Middle frontal gyrus (tissue), 1 donor: ENCODE measurements around the gene MORN5.

ENCODE experiments used
- DNase-seq: peaks from one replicate; pipeline ENCODE4 v3.0.0-alpha.2; 2015; ENCODE audit warnings: low spot score; ENCODE audit errors: extremely low spot score

The MORN5 gene

DNA sequence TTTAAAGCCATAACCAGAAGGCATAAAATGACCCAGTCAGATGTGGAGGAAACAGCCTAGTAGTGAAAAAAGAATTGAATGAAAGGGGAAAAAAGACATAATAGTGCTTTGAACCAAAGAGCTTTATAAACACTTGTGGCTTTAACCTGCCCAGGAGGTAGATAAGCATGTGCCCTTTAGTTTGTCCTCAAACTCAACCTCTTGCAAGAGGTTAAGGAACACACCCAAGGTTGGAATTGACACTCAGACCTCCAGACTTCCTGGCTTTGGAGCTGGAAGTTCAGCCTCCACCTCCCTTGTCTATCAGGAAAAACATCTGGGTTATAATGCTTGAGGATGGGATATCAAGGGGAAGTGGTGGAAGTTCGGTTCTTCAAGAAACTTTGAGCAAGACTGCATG lies 16.4 kb upstream of the MORN5 start:
- DNase-seq = no peak

DNA sequence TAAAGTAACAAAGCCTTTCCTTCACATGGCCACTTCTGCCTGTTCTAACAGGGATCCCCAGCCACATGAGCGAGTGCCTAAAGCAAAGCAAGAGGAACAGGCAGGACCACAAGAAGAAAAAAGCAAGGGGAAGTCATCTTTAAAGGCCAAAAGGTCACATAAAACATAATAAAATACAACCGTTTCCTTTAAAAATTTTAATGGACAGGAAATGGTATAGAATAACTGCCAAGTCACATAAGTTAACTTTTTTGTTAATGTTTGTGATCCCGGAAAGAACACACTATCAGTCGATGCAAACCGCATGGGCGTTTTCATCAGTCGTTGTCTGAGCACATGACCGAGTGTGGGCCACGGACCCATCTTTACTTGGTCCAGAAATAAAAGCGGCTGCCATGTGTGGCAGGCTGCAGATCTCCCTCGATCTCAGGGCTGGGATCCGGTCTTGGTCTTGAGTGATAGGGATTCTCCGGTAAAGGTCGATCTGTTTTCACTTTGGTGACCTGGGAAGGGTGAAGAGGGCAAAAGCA lies 15.8 kb upstream of the MORN5 start:
- DNase-seq = no peak

DNA sequence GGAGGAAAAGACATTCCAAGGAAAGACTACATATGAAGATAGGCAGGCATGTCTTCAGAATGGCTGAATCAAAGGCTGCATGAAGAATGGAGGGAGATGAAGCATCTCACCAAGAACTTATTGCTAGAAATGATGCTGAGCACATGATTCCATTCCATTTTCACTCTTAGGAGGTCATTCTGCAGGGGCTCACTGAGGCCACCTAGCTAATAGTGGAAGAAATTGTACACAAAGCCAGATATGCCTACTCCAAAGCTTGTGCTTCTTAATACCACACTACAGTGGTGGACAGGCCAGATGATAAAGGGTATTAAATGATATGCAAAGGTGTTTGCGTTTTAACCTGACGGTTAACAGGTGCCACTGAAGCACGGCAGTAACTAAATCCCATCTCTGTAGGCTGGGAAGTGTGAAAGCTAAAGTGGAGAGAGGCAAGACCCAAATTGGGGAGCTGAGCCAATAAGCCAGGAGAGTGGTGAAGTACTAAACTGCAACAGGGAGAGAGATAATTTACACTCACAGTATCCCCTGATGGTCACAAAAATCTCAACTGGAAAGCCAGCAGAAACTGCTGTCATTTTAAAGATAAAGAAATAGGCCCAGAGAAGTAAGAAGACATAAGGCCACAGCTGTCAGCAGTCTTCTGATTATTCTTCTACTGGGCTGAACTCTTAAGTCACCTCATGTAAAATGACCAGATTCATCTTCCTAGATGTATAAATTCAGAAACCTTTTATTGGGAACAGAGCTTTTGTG lies 14.7 kb upstream of the MORN5 start:
- DNase-seq = no peak

DNA sequence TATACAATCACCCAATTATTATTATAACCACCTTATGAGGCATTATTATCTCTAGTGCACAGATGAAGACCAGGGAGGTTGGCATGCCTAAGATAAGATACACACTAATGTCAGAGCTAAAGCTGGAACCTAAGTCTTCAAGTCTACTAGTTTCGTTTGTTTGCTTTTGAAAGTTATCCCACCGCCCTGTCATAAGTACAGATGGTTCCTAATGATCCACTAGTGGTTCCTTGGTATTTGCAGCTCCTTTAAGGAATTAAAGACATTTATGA lies 14.2 kb upstream of the MORN5 start:
- DNase-seq = no peak

DNA sequence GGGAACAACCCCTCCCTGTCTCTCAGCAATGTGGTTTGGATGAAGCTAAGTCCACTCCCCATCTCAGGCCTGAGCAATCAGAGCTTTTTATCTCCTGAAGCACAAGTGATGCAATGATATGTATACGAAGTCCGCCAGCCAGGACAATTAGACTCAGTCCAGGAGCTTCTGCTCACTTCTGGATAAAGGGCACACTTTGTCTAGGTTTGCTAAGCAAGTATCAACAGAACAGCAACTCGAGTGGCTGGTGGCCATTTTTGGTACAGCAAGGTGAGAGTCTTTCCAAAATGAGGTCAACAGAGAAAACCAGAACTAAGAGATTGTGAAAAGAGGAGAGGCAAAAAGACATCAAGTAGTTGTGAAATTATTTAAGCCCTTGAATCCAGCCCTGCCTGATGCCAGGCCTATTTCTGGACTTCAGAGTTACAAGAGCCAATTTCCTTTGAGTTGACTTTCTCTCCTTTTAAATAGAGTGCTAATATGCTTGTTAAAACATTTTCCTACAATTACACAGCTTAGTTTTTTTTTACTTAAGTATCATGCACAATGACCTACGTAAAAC lies 8.4 kb upstream of the MORN5 start:
- no peak for DNase-seq

DNA sequence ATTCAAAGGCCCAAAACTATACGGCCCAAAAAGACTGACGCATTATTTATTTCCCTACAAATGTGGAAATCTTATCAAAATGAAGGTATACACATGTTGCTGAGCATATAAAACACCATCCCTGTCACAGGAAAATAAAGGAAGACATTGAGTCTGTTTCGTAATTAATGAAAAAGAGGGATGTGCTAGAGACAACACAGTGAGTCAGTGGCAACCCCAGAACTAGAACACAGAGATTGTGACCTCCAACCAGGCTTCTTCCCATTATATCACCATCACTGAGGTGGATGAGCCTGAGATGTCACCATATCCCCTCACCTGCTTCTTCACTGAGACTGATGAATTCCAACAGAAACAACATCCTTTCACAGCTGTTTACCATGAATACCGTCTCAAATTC lies 3.9 kb upstream of the MORN5 start:
- no peak for DNase-seq

DNA sequence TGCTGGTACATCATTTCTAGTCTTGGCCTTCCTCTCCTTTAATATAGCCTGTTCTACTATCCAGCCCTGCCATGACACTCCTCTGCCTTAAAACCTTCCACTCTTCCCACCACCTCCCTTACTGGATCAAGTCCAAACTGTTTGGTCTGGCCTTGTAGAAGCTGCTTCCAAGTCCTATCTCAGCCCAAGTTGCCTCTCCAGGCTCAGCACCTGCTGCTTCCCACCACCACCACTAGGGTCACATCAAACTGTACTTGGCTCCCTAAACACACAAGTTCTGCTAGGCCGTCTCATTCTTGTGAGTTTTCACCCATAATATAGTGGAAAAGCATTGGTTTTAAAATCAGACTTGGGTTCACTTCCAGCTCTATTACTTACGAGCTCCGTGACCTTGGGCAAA lies 1.5 kb upstream of the MORN5 start:
- DNase-seq = no peak

DNA sequence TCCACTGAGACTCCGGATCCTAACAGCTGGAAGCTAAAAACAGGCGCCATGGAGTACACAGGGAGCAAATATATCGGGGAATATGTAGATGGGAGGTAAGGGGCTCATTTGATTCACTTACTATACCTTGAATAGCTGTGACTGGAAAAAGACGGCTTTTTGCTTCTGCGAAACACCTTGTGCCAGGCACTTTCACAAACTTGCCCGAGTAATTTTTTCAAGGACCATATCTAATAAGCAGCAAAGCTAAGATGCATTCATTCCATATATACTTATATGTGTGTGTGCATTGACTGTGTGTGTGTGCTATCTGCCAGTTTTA lies 178 bp downstream of the MORN5 start:
- no peak for DNase-seq

DNA sequence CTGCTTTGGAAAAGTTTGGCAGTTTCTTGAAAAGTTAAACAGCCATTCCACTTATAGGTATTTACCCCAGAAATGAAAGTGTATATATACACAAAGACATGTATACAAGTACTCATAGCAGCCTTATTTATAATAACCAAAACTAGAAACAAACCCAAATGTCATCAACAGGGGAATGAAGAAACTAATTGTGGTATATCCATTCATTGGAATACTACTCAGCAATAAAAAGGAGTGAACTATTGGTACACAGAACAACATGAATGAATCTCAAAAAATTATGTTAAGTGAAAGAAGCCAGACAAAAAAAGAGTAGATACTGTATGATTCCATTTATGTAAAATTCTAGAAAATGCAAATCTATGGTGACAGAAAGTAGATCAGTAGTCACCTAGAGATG lies 2.7 kb downstream of the MORN5 start:
- no peak for DNase-seq

DNA sequence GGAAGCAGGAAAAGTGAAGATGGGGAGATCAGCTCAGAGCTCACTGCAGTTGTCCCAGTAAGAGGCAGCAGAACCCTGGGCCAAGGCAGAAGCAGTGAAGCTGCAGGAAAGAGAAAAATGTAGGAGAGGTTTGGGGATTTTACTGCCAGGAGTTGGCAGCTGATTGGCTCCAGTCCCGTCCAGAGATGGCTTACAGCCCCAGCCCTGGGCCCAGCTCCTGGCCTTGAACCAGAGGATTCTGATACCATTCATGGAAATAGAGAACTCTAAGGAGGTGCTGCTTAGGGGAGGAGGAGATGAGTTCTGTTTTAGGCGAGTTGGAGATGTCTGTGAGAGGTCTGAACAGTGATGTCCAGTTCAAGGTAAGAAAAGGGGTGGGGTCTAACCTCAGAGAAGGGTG lies 4.6 kb downstream of the MORN5 start:
- no peak for DNase-seq

DNA sequence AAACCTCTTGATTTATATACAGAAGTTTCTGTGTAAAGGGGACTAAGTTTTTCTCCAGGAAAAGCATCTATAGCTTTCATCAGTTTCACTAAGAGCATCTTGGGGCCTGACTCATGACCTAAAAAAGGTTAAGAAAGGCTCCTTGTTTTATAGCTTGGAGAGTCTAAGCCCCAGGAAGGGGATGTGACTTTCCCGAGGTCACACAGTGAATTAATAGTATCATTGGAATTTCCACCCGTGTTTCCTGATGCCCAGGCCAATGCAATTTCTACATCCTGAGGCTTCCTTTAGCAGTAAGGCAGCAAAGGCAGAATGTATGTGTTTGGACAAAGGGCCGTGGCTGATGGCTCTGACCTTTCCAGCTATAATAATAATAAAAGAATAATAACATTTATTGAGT lies 8.6 kb downstream of the MORN5 start:
- no peak for DNase-seq

DNA sequence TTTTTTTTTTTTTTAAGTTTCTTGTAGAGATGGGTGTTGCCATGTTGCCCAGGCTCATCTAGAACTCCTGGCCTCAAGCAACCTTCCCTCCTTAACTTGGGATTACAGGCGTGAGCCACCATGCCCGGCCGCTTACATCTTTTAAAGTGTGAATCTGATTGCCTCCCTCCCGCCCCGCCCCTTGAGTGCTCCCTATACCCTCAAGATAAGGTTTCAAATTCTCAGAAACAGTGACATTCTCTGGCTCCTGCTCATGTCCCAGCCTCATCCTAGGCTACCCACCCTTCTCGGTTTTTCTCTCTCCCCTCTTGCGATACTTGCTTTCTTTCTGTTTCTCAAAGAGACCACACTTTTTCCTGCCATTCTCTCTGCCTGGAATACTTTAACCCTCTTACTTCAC lies 12.4 kb downstream of the MORN5 start:
- no peak for DNase-seq

DNA sequence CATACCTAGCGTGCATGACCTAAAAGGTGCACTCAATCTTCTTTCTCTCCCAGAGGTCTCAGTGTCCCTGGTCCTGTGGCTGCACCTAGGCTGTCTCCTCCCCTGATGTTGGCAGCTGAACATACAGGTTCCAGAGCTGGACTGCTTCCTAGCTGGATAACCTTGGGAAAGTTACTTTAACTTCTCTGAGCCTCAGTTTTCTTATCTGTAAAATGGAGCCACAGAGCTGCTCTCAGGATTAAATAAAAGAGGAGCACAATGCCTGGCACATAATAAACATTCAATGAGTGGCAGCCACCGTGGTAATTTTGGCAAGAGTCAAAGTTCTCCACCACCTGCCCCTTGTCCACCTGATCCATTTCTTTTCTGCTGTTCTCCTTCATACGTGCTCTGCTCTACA lies 14.0 kb downstream of the MORN5 start:
- DNase-seq = no peak

DNA sequence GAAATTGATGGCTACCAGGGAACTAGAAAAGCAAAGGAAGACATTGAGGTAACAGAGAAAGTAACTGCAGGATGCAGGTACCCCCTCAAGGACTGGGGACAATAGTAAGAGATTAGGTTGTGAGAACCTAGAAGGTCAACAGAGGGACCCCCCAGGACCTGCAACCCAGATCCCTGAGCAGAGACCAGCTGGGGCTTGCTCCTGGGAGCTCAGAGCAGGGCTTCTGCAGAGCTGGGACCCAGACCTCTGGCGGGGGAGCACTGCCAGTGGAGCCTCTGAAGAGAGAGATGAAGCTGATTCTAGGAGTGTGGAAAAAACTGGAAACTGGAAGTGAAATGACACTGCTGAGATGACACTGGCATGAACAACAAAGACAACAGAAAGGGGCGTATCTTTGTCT lies 17.2 kb downstream of the MORN5 start:
- no peak for DNase-seq

DNA sequence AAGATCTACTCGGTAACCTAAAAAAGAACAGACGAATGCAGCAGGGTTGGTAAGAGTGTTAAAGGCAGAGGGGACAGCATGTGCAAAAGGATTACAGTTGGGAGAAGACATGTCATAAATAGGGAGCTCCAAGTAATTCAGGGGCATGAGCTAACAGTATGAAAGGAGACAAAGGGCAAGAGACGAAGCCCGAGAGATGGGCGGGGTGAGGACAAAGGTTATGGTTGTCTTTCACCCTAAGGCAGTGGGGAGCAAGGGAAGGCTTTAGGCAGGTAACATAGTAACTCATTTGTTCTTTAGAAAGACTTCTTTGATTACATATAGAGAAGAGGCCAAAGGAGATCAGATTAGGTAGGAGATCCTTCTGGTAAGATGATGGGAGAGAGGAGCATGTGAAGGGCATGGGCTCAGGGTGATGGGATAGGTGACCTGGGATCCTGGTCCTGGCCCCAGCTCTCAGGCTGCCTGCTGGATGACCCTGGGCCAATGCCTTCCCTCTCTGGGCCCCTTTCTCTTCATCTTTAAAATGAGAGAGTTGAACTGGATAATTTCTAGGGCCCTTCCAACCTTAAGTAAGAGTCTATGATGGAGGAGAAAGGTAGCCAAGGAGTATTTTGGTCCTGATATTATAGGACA lies 19.5 kb downstream of the MORN5 start:
- no peak for DNase-seq

DNA sequence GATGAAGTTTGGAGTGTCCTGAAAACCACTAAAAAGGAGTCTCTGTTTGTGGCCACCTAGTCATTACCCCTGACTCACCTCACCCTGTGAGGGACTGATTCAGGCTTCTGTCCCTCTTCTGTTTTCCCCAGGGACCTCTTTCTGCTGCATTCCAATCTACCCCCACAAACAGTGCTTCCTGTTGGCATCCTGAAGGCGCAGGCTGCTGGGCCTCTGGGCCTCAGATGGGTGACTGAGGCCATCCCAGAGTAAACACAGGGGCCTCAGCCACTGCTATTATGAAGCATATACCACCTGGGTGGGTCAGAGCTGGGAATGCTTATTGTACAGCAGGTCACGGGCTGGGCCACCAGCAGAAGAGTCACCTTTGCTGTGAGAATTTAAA lies 20.0 kb downstream of the MORN5 start:
- no peak for DNase-seq

DNA sequence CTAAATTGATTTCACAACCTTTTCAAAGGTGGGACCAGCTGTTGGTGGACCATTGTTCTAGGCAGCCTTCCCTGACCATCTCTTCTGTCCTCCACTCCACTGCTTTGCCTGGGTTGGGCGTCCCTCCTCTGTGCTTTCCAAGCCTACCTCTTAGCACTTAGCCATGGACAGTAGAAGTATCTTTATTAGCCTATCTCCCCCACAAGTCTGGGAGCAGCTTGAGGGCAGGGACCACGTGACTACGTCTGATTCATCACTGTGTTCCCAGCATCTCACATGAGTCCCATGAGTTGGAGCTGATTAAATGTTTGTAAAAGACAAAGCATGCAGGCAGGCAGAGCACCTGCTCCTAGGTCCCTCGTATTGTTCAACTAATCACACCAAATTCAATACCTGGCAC lies 20.9 kb downstream of the MORN5 start:
- DNase-seq = no peak

DNA sequence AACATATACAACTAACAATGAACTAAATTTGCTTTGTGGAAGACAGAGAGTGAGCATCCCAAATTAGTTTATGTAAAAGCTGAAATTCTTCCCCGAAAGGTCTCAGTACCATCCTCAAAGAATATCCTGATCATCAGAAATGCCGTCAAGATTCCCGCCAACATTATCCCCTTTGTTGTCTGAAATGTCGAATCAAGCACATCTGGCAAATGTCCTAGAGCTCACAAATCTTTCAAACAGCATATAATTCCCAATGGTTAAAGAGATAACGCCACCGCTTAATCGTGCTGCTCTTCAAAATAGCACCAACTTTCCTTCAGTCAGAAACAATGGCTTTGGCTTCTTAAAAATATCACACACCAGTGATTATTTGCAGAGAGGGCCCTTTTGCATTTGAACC lies 23.8 kb downstream of the MORN5 start:
- DNase-seq = no peak

DNA sequence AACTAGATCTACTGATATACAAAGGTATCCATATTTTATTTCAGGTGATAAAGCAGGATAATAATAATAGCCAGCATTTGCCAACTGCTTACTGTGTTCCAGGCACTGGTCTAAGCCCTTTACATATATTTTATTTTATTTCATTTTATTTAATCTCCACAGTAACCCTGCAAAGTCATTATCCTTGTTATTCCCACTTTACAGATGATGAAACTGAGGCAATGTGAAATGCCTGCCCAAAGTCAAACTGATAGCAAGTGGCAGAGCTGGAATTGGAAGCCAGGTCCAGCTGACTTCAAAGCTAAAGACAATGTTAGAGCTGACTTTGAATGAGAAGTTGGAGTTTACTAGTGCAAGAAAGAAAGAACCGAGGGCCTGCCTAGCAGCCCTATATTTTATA lies 24.8 kb downstream of the MORN5 start:
- DNase-seq = no peak

DNA sequence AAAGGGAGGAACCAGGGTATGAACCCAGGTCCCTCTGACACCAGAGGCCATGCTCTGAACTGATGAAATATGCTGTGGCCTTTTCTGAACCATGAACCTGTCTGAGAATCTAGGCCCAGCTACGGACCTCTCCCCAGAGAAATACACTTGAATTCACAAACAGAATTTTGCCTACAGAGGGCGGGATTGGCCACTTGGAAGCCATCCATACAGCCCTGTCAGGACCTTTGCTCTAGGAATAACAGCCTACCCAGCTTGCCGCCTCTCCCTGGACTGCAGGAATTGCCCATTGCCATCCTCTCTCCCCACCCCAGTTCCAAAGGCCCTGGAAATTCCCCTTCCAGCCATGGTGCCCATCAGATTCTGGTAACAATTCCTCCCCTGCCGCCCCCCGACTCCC lies 26.6 kb downstream of the MORN5 start:
- DNase-seq = no peak

DNA sequence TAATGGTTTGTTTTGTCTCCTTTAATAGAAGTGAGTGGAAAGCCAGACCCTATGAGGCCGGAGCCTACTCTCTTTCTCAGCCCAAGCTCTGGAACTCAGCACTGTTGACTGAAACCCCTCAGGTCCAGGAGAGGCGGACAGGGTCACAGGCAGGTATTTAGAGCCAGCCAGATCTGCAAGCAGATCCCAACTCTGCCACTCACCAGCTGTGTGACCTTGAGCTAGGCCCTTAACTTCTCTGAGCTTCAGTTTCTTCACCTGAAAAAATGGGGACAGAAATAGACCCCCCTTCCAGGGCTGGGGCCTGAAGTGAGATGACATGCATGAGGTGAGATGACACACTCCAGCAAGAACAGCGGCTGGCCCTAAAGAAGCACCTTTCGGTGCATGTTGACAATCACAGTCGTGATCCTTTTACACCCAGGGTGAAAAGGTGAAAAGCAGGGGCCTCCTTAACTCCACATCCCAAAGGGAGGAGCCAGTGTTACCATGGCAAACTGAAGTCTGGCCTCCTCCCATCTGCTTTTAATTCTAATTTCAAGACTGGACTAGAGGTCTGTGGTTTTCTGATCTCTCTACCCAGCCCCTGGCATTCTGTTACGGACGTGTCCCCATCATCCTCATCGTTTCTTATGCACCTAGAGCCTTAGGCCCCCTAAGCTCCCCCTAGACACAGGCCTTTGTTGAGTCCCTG lies 27.2 kb downstream of the MORN5 start:
- DNase-seq = no peak

DNA sequence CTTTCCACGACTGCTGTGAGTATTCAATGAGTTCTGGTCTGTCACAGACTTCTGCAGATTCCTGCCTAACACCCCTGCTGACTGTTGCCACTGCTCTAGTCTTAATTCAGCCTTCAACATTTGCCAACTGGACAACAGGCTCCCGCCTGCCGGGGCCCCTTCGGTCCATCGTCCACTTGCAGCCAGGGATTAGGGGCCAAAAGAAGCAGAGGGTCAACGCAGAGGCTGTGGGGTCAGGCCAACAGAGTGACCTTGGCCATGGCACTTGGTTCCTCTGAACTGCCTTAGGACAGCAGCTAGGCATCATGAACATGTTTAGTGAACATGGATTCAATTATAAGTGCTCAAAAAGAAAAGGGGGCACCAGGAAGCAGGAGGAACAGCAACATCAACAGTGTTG lies 28.7 kb downstream of the MORN5 start:
- DNase-seq = no peak
